Hepatocyte (in vitro differentiated cells): ENCODE data around the gene MED19.

ENCODE experiments used
- CTCF ChIP-seq: fragments of 200-600 bp; sonication (generic); IDR thresholded peaks from 2 replicates; pipeline ENCODE4 v1.5.1; 2016; ENCODE audit warnings: antibody characterized with exemption, mild to moderate bottlenecking; ENCODE audit not compliant: poor library complexity
- EZH2phosphoT487 ChIP-seq: fragments of 200-600 bp; sonication (generic); IDR thresholded peaks from one replicate; pipeline ENCODE4 v1.6.1; 2018; ENCODE audit warnings: antibody characterized with exemption, mild to moderate bottlenecking, low read depth, moderate library complexity; ENCODE audit not compliant: unreplicated experiment, severe bottlenecking

DNA sequence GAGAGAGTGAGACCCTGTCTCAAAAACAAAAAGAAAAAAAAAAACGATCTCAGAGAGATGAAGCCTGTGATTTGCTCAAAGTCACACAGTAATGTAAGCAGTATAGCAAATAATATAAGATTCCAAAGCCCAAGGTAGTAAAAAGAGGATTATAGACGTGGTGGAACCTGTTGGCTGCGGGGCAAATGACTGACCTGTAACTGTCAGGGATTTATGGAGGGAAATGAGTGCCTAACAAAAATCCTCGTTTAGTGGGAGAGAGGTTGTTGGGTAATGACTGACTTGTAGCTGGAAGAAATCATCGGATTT is 55.2 kb downstream of the MED19 start:
- TF ChIP-seq CTCF (no peak), EZH2phosphoT487 (no peak)
